HL-60/S4 treated with retinoic acid at 250 ng/mL for 4 days and 3 days (cell line): Measurements from ENCODE around the gene DENND5A.
"Not testable (repeated sequence)": the region's sequence is repeated elsewhere in the genome, so short reads cannot be mapped to it uniquely, and the experiment has no call there.

ENCODE experiments used
- in situ Hi-C: fragments of 300-500 bp; cut with MboI; formaldehyde crosslinking; loops from 2 replicates; pipeline ENCODE4 v1.7.0; 2022; ENCODE audit warnings: low sequenced_read_pairs

The DENND5A gene

DNA sequence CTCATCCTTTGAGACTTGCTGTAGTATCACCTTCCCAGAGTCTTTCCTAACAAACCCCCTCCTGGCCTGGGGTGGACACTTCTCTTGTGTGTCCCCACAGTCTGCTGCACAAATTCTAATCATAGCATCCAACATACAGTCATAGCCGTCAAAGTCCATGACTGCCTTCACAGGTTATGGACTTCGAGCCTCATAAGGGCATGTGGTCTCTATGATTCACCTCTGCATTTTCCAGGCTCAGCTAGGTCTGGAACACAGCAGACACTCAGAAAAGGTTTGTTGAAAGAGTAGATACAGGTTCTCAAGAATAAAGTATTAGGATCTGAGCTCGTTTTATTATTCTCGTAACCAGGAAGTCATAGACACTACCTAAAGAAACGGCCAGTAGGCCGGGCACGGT is 160.6 kb downstream of the DENND5A start:
- in situ Hi-C loops: no loop called here

DNA sequence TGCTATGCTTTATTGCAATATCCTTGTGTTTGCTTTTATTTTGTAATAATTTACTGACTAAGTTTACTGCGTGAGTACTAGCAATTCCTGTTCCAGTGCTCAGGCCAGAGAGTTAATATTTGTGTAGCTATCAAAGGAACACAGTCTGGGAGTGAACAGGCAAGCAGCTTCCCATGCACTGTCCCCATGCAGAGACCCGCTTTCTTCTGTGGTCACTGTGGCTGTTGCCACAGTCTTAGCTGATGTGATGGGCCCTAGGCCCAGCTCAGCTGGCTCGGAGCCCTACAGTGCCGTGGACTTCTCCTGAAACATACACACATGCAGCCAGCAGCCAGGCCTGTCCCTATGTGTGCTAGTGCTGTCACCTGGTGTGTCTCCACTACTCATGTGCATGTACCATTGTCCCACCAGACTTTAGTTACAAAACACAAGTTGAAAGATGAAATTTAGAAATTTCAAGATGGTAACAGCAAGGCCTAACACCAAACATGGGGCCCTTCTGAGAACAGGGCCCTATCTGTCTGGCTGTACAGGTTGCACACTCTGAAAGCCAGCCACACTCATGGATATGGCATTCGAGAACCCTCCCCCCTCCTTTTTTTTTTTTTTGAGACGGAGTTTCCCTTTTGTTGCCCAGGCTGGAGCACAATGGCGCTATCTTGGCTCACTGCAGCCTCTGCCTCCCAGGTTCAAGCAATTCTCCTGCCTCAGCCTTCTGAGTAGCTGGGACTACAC is 161.4 kb downstream of the DENND5A start:
- in situ Hi-C loops: no loop called here

DNA sequence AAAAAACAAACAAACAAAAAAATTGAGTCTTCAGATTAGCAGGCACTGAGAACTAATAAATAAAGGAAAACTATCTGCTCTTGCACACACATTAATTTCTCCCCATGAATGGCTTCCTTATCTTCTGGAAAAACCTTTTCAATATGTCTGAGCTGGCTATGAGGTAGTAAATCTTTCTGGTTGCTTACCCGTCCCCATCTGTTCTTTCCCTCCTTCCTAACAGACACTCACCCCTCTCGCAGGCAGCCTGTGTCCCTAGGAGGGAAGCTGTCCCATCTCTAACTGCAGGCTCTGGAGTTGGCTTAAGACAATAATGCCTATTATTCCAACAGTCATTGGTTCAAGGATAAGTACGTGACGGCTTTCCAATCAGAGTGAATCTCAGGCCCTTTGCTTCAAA is 165.5 kb downstream of the DENND5A start:
- in situ Hi-C loops: no loop called here

DNA sequence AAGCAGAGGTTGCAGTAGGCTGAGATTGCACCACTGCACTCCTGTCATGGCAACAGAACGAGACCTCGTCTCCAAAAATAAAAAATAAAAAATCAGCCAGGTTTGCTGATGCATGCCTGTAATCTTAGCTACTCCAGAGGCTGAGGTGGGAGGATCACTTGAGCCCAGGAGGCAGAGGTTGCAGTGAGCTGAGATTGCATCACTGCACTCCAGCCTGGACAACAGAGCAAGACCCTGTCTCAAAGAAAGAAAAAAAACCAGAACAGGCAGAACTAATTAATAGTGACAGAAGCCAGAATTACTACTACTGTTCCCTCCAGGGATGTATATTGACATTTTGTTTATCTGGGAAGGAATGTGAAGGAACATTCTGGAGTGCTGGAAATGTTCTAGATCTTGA is 166.7 kb downstream of the DENND5A start:
- in situ Hi-C loops: not testable (repeated sequence)

DNA sequence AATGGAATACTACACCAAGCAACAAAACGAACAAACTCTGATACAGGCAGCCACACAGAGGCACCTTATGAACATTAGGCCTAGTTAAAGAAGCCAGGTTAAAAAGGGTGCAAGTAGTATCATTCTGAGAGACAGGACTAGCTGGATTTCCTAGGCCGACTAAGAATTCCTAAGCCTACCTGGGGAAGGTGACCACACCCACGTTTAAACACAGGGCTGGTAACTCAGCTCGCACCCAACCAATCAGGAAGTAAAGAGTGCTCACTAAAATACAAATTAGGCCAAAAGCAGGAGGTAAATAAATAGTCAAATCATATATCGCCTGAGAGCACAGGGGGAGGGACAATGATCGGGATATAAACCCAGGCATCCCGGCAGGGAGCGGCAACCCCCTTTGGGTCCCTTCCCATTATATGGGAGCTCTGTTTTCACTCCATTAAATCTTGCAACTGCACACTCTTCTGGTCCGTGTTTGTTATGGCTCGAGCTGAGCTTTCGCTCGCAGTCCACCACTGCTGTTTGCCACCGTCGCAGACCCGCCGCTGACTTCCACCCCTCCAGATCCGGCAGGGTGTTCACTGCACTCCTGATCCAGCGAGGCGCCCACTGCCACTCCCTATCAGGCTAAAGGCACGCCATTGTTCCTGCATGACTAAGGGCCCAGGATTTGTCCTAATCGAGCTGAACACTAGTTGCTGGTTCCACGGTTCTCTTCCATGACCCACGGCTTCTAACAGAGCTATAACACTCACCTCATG is 167.8 kb downstream of the DENND5A start:
- in situ Hi-C loops: not testable (repeated sequence)

DNA sequence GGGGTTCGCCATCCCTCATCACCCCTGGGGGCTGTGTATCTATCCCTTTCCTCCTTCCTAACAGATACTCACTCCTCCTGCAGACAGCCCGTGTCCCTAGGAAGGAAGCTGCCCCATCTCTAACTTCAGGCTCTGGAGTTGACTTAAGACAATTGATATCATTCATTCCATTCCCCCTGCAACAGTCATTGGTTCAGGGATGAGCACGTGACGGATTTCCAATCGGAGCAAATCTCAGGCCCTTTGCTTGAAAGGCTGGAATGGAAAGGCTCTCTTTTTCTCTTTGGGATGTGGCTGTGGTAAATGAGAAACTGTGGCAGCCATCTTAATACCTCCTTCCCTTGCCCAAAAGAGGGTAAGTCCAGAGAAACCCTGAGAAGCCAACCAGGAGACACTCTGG is 168.7 kb downstream of the DENND5A start:
- in situ Hi-C loops: no loop called here

DNA sequence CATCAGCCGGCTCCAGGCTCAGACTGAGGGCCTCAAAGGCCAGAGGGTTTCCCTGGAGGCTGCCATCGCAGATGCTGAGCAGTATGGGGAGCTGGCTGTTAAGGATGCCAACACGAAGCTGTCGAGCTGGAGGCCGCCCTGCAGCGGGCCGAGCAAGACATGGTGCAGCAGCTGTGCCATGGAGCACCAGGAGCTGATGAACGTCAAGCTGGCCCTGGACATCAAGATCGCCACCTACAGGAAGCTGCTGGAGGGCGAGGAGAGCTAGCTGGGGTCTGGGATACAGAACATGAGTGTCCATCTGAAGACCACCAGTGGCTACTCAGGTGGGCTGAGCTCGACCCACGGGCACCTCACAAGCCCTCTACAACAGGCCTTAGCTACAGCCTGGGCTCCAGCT is 169.7 kb downstream of the DENND5A start:
- in situ Hi-C loops: no loop called here

DNA sequence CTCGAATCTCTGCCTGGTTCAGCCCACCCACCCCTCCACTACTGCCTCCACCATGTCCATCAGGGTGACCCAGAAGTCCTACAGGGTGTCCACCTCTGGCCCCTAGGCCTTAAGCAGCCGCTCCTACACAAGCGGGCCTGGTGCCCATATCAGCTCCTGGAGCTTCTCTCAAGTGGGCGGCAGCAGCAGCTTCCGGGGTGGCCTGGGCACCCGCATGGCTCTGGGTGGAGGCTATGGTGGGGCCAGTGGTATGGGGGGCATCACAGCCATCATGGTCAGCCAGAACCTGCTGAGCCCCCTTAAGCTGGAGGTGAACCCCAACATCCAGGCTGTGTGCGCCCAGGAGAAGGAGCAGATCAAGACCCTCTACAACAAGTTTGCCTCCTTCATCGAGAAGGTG is 170.7 kb downstream of the DENND5A start:
- in situ Hi-C loops: no loop called here

DNA sequence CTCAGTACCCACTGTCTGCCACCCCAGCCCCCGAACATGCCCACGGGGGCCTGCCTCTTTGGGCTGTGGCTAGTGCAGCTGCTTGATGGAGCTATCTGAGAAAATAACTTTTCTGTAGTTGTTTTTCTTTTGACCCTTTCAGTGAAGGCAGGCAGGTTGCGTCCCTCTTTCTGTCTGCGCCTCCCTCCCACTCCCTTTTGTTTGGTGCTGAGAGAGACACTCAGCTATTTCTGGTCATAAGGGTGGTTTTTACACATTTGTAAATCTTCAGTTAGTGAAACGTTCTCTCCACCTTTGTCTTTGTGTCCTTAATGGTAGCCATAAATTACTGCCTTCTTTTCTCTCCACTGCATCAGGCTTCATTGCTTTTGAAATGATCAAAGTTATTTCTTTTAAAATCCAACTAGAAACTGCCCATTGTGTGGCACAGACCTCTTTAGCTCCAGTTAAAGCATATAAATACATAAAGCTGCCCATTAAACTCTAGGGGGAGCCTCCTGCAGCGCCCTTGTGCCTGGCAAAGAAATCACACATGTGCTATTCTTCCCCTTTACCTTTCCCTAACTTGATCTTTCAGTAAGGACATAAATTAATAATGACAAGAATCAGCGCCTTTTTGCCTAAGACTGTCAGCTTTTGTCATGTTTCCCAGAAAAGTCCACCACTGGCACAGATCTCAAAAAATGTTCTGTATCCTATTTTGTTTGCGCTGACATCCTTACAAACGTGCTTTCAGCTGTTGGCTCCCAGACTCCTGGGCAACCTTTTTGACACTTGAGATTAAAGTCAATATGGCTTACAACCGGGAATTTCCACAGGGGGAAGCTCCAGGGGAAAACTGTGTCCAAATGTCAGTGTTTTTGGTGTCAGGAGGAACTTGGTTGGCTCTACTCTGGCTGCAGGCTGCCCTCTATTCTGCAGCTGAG is 172.0 kb downstream of the DENND5A start:
- in situ Hi-C loops: no loop called here

DNA sequence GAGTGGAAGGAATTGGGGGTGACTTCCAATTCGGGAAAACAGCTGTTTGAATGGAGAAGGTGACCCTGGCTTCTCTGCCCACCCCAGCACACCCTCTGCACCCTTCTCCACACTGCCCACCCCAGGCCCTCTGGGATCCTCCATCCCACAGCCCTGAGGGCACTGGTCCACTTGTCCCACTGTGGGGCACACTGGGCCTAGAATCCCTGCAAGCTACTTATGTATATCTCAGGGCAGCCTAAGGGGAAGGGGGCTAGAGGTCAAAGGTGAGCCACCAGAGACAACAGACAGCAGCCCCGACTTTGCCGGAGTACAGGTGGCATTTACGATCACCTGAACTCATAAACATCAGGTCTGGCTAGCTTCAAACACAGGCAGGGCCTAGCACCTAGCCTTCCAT is 173.1 kb downstream of the DENND5A start:
- in situ Hi-C loops: no loop called here

DNA sequence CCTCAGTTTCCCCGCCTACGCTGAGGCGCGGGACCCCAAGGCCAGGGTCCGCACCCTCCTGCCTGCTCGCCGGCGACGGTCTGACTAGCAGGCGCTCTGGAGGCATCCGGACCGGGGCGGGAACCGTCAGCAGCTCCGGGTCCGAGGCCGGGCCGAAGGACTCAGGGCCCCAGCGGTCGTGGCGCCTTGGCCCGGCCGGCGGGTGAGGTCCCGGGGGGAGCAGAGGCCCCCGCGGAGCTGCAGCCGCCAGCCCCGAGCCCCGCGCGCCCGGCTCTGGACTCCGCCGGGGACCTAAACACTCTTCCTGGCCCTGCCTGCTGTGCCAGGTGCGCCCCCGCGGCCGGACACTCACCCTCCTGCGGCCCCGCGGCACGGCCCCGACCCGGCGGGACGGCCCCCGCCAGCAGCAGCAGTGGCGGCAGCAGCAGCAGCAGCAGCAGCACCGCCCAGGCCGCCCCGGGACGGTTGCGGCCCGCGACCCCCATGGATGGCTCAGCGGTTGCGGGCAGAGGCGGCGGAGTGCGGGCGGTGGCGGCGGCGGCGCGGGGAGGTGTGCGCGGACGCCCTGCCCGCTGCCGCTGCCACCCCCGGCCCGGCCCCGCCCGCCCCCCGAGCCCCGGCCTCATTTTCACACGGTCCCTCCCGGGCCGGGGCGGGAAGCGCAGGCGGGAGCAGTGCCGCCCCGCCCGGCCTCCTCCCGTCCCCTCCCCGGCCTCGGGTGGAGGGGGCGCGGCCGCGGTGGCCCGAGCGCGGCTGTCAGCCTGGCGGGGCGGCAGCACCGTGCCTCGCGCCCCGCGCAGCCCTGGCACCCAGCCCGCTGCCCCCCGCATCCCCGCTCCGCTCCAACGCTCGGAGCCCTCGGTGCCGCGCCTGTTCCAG is 173.9 kb downstream of the DENND5A start, which contains the start of gene SCUBE2:
Gene SCUBE2, minus strand, starts transcription at position 556 of the 879 bp plus-strand sequence. Its CDS starts 71 bp downstream, at position 485.
- in situ Hi-C loops: no loop called here

DNA sequence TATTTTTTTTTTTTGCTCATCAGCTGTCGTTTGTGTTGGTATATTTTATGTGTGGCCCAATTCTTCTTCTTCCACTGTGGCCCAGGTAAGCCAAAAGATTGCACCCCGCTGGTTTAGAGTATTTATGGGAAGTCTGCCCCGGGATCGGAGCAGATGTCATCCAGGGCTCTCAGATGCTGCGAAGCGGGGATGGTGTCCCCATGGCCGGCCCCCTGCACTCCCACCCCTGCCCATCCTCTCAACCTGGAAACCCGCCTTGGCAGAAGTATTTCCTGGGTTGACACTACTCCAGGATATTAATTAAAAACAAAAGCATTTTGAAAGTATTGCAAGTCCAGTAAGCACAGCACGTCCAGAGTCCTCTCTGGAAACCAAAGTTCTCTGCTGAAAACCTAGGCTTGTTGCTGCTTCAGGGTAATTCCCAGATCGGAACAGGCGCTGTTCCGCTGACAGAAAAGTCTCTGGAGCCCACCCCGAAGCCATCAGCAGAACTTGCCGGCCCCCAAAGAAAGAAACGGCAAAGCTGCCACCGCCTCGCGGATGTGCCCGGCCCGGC is 174.6 kb downstream of the DENND5A start:
- in situ Hi-C loops: no loop called here

DNA sequence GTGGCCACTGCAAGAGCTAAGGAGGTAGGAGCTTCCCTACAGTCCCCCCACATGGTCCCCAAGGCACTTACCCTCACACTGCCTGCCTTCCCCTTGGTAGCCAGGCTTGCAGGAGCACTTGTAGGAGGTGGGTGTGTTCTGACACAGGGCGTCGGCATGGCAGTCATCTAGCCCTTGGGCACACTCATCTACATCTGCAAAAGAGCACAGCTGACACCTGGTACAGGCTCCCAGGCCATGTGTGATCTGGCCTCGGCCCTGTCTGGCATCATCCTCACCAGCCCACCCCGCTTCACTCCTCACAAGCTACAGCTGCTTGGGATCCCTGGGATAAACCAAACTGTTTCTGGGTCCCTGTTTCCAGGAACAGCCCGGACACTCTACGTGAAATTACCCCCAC is 175.5 kb downstream of the DENND5A start:
- in situ Hi-C loops: no loop called here

DNA sequence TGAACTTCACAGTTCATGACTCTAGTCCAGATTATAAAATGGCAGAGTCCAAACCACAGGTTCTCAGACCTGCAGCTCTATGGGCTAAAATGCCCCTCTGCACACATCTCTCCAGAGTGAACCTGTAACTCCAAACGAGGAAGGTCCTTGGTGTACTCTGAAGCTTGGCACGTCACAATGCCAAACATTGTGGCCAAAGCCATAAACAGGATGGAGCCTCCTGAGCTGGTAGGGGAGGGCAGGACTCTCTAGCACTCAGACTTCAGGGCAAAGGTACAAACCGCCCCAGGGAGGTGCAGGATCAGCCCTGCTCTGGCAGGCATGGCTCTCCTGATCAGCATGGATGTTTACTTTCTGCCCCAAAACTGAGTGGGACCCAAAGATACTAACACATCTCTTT is 176.1 kb downstream of the DENND5A start:
- in situ Hi-C loops: no loop called here
